ENCODE data around the gene SP110. TPM values are rescaled to one million over a fixed set of nuclear protein-coding genes. Genes with fewer than 3 reads are reported as not detected.

SP110 gene
- total RNA-seq, 6 donors from 2014 or later = 22.2 to 89.1 (median 38.4) TPM

DNA sequence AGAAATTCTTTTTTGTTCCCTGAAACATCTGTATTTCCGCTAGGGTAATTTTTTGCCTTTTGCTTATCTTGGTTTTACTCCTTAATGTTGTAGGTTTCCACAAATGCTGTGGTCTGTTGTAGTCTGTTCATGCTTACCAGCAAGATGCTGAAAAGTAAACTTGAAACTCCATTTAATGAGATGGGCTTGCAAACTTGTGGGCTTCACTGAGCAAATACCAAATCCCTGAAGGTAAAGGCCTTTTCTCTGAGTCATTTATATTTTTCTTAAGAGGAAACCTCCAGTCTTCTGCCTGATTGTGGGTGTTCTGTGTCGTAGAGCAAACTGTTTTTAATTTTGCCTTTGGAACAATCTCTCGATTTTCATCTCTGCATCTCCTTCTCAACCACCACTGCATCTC is 15.1 kb upstream of the SP110 start:
- DNase-seq (no peak), ATAC-seq (ENCODE audit: low FRiP score in 2 of 2) (no peak)
- H3K36me3 ChIP-seq = peaks cover 0 to 2% (median 0%) of the 10 kb centered on the region in 4 donors
- 81 to 85% methylated on average over 3 of the region's 3 CpGs for WGBS, 2 donors
- H3K9me3 ChIP-seq = no peaks in the 10 kb centered on the region
- H3K27ac ChIP-seq = no peak overlapping the region
- no peaks in the 10 kb centered on the region for H3K27me3 ChIP-seq
- H3K4me1 ChIP-seq = no peaks in the 10 kb centered on the region
- H3K4me3 ChIP-seq = no peak overlapping the region
- TF ChIP-seq, protein P1, sequence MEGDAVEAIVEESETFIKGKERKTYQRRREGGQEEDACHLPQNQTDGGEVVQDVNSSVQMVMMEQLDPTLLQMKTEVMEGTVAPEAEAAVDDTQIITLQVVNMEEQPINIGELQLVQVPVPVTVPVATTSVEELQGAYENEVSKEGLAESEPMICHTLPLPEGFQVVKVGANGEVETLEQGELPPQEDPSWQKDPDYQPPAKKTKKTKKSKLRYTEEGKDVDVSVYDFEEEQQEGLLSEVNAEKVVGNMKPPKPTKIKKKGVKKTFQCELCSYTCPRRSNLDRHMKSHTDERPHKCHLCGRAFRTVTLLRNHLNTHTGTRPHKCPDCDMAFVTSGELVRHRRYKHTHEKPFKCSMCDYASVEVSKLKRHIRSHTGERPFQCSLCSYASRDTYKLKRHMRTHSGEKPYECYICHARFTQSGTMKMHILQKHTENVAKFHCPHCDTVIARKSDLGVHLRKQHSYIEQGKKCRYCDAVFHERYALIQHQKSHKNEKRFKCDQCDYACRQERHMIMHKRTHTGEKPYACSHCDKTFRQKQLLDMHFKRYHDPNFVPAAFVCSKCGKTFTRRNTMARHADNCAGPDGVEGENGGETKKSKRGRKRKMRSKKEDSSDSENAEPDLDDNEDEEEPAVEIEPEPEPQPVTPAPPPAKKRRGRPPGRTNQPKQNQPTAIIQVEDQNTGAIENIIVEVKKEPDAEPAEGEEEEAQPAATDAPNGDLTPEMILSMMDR (IDR thresholded peaks at IDR 0.05) = no peak
- TF ChIP-seq POLR2AphosphoS5 (IDR thresholded peaks at IDR 0.05) = no peak
- no peak for TF ChIP-seq POLR2A (IDR thresholded peaks at IDR 0.05)
- TF ChIP-seq EP300 (IDR thresholded peaks at IDR 0.05) = no peak

DNA sequence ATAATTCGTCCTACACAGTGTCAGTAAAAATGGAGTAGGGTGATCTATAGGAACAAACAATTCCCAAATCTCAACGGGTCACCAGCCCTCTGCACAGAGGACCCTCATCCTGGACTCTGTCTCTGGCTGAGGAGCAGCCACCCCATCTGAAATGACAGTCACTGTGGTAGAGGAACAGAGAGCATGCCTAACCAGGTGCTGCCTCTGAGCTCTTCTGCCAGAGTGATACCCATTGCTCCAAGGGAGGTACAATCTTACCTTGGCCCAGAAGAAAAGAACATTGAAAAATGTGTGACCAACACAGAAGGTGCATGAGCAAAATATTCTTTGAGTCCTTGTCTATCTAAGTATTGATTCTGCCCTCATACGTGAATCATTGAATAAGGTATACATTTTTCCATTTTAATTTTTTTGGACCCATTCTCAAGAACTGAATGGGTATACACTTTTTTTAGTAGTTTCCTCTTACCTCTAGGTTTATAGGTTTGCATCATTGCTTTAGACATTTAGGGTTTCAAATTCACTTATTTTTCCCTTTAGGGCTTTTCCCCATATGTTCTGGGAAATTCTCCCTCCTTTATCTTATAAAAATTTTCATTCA is 14.4 kb upstream of the SP110 start:
- no peak for ATAC-seq (ENCODE audit: low FRiP score in 2 of 2)
- 71 to 87% methylated on average over 3 of the region's 3 CpGs for WGBS, 2 donors

DNA sequence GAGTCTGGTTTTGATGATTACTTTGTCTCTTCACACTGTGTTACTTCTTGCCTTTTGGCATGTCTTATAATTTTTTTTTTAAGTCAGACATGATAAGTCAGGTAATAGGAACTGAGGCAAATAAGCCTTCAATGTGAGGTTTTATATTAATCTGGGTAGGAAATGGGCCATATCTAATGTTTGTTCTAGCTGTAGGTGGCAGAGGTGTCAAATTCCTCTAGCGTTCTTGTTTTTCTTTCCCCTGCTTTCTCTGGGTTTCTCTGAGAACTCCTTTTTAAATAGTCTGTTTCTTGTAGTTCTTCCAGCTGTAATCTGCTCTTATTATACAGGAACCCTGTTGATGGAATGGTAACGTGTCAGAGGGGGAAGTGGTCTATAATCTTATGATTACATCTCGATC is 11.5 kb upstream of the SP110 start:
- Histone ChIP-seq H3K4me3 (no peak overlapping the region), H3K27me3 (no peaks in the 10 kb centered on the region), H3K27ac (no peak overlapping the region), H3K4me1 (no peaks in the 10 kb centered on the region), H3K36me3 (no peaks in the 10 kb centered on the region), H3K9me3 (no peaks in the 10 kb centered on the region)
- no peak for DNase-seq
- no peak for TF ChIP-seq POLR2A (IDR thresholded peaks at IDR 0.05)
- no peak for TF ChIP-seq EP300 (IDR thresholded peaks at IDR 0.05)
- TF ChIP-seq POLR2AphosphoS5 (IDR thresholded peaks at IDR 0.05) = no peak
- TF ChIP-seq, protein P1 (IDR thresholded peaks at IDR 0.05) = no peak
- ATAC-seq (ENCODE audit: low FRiP score in 2 of 2) = no peak
- 70% methylated on average over 3 of the region's 3 CpGs for WGBS, 2 donors

More for the DNA sequence above, 14.4 kb upstream of the SP110 start:
- Histone ChIP-seq H3K27me3 (no peaks in the 10 kb centered on the region), H3K36me3 (peaks cover 0 to 2% (median 0%) of the 10 kb centered on the region in 4 donors), H3K4me3 (no peak overlapping the region), H3K4me1 (no peaks in the 10 kb centered on the region), H3K9me3 (no peaks in the 10 kb centered on the region), H3K27ac (no peak overlapping the region)
- TF ChIP-seq POLR2A (IDR thresholded peaks at IDR 0.05) (no peak), EP300 (IDR thresholded peaks at IDR 0.05) (no peak), POLR2AphosphoS5 (IDR thresholded peaks at IDR 0.05) (no peak)
- TF ChIP-seq, protein P1 (IDR thresholded peaks at IDR 0.05) = no peak
- no peak for DNase-seq

DNA sequence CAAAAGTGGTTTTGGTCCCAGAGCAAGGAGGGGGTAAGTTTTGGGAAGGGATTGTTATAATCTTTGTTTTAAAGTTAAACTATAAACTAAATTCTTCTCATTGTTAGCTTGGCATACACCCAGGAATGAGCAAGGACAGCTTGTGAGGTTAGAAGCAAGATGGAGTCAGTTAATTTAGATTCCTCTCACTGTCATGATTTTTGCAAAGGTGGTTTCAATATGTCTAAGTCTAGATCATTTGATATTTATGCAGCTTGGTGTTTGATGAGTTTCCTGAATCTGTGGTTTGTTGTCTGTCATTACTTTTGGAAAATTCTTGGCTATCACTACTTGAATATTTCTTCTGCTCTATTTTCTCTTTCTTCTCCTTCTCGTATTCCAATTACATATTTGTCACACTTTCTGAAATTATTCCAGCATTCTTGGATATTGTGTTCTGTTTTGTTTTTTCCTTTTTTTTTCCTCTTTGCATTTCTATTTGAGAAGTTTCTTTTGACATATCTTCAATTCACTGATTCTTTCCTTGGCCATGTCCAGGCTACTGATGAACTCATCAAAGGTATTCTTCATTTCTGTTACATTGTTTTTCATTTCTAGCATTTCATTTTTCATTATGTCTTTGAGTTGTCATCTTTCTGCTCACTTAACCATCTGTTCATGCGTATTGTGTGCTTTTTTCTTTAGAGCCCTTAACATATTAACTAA is 10.9 kb upstream of the SP110 start:
- no peaks in the 10 kb centered on the region for H3K9me3 ChIP-seq
- H3K4me3 ChIP-seq = no peak overlapping the region
- no peaks in the 10 kb centered on the region for H3K4me1 ChIP-seq
- ATAC-seq (ENCODE audit: low FRiP score in 2 of 2) (no peak), DNase-seq (no peak)
- H3K27me3 ChIP-seq = no peaks in the 10 kb centered on the region
- no peak overlapping the region for H3K27ac ChIP-seq
- TF ChIP-seq POLR2AphosphoS5 (IDR thresholded peaks at IDR 0.05) (no peak), EP300 (IDR thresholded peaks at IDR 0.05) (no peak), POLR2A (IDR thresholded peaks at IDR 0.05) (no peak)
- TF ChIP-seq, protein P1 (IDR thresholded peaks at IDR 0.05) = no peak
- 89 to 91% methylated on average over 2 of the region's 2 CpGs for WGBS, 2 donors
- H3K36me3 ChIP-seq = no peaks in the 10 kb centered on the region

All from upper lobe of left lung (tissue), 6 donors.